Measurements from ENCODE around the gene STAT1.
"Not testable (repeated sequence)": the region's sequence is repeated elsewhere in the genome, so short reads cannot be mapped to it uniquely, and the experiment has no call there.

STAT1 gene

DNA sequence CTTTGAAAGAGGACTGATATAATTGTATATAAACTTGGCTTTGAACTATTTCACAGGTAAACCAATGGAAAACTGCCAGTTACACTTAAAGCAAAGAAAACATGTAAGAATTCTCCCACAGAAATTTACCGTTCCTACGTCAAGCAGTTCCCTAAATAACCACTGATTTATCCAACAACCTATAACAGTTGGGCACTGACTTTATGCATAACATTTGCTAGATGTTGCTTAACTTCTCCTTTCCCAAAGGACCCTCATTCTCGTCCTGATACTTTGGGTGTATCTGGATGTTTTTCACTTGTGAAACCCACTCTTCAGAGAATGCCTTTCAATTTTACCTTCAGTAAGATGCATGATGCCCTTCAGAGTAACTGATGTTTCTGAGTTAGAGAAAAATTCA, 43.8 kb downstream of the STAT1 start:
- Histone ChIP-seq H3K27me3 (ENCODE audit: control insufficient read depth in 5 of 5, insufficient read depth in 4 of 5, low read length in 5 of 5) (no peaks in the 10 kb centered on the region), H3K9ac (ENCODE audit: low read length in 5 of 5) (no peak overlapping the region), H3K4me1 (ENCODE audit: control insufficient read depth in 5 of 5, insufficient read depth in 5 of 5, low read length in 5 of 5) (peaks cover 2 to 46% (median 42%) of the 10 kb centered on the region in 5 donors), H3K27ac (ENCODE audit: low read depth, low read length) (peak overlapping the region; percentile 39), H3K36me3 (ENCODE audit: control insufficient read depth in 5 of 5, insufficient read depth in 5 of 5, low read length in 5 of 5) (peaks cover 47 to 90% (median 63%) of the 10 kb centered on the region in 5 donors), H3K9me3 (ENCODE audit: control insufficient read depth in 5 of 5, low read length in 5 of 5) (no peaks in the 10 kb centered on the region), H3K4me3 (ENCODE audit: low read depth in 1 of 5, low read length in 5 of 5) (no peak overlapping the region)

DNA sequence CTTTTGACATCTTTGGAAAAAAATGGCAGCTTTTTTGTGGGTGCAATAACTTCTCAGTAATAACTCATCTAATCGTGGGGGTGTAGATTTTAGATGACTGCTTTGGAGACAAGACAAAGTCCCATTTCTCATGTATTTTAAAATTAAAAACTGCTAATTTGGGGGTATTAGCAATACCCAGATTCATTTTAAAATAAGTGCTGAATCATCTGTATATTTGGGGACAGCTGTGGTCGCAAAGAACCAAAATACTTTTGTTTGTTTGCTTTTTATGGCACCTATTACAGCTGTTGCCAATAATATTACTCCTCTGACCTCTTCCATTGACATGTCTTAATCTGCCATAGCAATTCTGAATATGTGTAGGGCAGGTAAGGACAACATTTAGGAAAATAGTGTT, 45.4 kb downstream of the STAT1 start:
- Histone ChIP-seq H3K27ac (ENCODE audit: low read depth, low read length) (no peak overlapping the region), H3K36me3 (ENCODE audit: control insufficient read depth in 5 of 5, insufficient read depth in 5 of 5, low read length in 5 of 5) (peaks cover 57 to 86% (median 61%) of the 10 kb centered on the region in 5 donors), H3K9me3 (ENCODE audit: control insufficient read depth in 5 of 5, low read length in 5 of 5) (no peaks in the 10 kb centered on the region)

DNA sequence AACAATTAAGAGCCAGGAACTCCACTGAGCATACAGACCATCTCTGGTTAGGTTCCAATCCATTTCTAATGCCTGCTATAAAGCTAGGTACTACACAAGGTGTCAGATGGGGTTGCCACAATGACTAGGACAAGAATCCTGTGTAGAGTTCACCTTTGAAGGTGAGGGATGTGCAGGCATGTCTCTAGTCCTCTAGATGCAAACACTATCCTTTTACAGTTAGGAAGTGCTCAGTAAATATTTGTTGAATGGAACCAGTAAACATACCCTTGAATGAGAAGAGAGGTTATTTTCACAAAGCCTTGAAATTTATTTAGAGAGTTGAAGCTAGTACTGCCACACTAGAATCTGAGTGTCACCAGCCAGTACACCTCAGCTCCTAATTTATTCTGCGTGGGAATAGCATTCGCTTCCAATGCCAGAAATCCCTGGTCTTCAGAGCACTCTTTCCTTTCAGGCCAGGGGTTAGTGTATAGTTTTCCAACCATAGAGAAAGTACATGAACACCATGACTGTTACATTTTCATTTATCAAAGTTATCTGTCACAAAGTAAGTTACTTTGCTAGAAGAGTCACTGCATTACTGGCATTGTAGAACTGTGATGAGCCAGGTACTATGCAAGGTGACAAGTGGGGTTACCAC, 48.3 kb downstream of the STAT1 start:
- Histone ChIP-seq H3K27me3 (ENCODE audit: control insufficient read depth in 5 of 5, insufficient read depth in 4 of 5, low read length in 5 of 5) (no peaks in the 10 kb centered on the region), H3K4me3 (ENCODE audit: low read depth in 1 of 5, low read length in 5 of 5) (no peak overlapping the region), H3K9me3 (ENCODE audit: control insufficient read depth in 5 of 5, low read length in 5 of 5) (no peaks in the 10 kb centered on the region), H3K9ac (ENCODE audit: low read length in 5 of 5) (no peak overlapping the region), H3K4me1 (ENCODE audit: control insufficient read depth in 5 of 5, insufficient read depth in 5 of 5, low read length in 5 of 5) (peaks cover 0 to 5% (median 4%) of the 10 kb centered on the region in 5 donors), H3K36me3 (ENCODE audit: control insufficient read depth in 5 of 5, insufficient read depth in 5 of 5, low read length in 5 of 5) (peaks cover 51 to 80% (median 62%) of the 10 kb centered on the region in 5 donors), H3K27ac (ENCODE audit: low read depth, low read length) (no peak overlapping the region)

More for the DNA sequence above, 45.4 kb downstream of the STAT1 start:
- Histone ChIP-seq H3K4me3 (ENCODE audit: low read depth in 1 of 5, low read length in 5 of 5) (no peak overlapping the region), H3K4me1 (ENCODE audit: control insufficient read depth in 5 of 5, insufficient read depth in 5 of 5, low read length in 5 of 5) (peaks cover 2 to 30% (median 27%) of the 10 kb centered on the region in 5 donors), H3K27me3 (ENCODE audit: control insufficient read depth in 5 of 5, insufficient read depth in 4 of 5, low read length in 5 of 5) (no peaks in the 10 kb centered on the region), H3K9ac (ENCODE audit: low read length in 5 of 5) (no peak overlapping the region)

DNA sequence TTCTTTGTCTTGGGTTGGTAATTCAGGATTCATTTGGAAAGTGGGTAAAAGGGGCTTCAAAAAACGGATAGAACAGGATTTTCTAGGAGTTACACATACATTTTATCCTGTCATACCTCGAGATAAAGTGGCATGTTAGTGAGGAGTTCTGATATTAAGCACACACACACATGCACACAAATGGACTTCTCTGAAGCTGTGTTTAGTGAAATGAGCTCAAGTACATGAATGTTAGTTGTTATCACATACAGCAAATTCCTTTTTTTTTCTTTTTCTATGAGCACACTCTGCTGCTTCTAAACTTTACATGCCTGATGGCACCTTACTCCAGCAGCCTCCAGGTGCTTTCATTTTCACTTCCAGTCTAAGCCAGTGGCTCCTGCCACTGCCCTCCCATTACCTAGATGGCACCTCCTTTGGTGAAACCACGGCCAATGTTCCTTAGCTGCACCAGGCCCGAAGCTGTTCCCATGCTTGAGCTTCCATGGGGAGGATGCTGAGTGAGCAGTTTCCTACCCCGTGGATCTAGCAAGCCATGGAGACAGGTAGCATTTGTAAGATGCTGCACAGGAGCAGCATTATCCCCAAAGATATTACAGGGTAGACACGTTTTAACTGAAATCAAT, 49.7 kb downstream of the STAT1 start:
- Histone ChIP-seq H3K36me3 (ENCODE audit: control insufficient read depth in 5 of 5, insufficient read depth in 5 of 5, low read length in 5 of 5) (peaks cover 38 to 65% (median 47%) of the 10 kb centered on the region in 5 donors), H3K4me1 (ENCODE audit: control insufficient read depth in 5 of 5, insufficient read depth in 5 of 5, low read length in 5 of 5) (peaks cover 0 to 2% (median 0%) of the 10 kb centered on the region in 5 donors), H3K27ac (ENCODE audit: low read depth, low read length) (no peak overlapping the region)

DNA sequence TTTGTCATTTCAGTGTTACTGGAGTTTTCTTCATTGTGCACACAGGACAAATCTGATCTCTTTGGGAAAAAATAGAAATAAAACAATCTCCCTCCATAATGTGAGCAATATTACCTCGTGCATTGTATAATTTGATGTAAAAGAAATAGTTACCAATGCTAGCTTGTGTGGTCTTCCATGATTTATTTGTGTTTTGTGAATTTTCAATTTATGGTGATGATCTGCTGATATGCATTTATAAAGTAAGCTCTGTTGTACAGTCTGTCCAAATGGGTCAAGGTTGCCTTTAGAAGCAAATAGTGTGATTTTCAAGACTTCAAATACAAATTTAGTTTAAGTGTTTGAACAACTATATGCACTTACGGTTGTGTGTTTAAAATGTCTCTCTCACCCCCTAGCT, 50.9 kb downstream of the STAT1 start:
- Histone ChIP-seq H3K4me3 (ENCODE audit: low read depth in 1 of 5, low read length in 5 of 5) (no peak overlapping the region), H3K27me3 (ENCODE audit: control insufficient read depth in 5 of 5, insufficient read depth in 4 of 5, low read length in 5 of 5) (no peaks in the 10 kb centered on the region), H3K9me3 (ENCODE audit: control insufficient read depth in 5 of 5, low read length in 5 of 5) (no peaks in the 10 kb centered on the region), H3K27ac (ENCODE audit: low read depth, low read length) (no peak overlapping the region), H3K9ac (ENCODE audit: low read length in 5 of 5) (no peak overlapping the region), H3K4me1 (ENCODE audit: control insufficient read depth in 5 of 5, insufficient read depth in 5 of 5, low read length in 5 of 5) (peaks cover 0 to 2% (median 0%) of the 10 kb centered on the region in 5 donors), H3K36me3 (ENCODE audit: control insufficient read depth in 5 of 5, insufficient read depth in 5 of 5, low read length in 5 of 5) (peaks cover 35 to 56% (median 38%) of the 10 kb centered on the region in 5 donors)

More for the DNA sequence above, 49.7 kb downstream of the STAT1 start:
- no peaks in the 10 kb centered on the region for H3K9me3 ChIP-seq (ENCODE audit: control insufficient read depth in 5 of 5, low read length in 5 of 5)
- no peak overlapping the region for H3K4me3 ChIP-seq (ENCODE audit: low read depth in 1 of 5, low read length in 5 of 5)
- H3K27me3 ChIP-seq (ENCODE audit: control insufficient read depth in 5 of 5, insufficient read depth in 4 of 5, low read length in 5 of 5): no peaks in the 10 kb centered on the region
- H3K9ac ChIP-seq (ENCODE audit: low read length in 5 of 5): no peak overlapping the region

DNA sequence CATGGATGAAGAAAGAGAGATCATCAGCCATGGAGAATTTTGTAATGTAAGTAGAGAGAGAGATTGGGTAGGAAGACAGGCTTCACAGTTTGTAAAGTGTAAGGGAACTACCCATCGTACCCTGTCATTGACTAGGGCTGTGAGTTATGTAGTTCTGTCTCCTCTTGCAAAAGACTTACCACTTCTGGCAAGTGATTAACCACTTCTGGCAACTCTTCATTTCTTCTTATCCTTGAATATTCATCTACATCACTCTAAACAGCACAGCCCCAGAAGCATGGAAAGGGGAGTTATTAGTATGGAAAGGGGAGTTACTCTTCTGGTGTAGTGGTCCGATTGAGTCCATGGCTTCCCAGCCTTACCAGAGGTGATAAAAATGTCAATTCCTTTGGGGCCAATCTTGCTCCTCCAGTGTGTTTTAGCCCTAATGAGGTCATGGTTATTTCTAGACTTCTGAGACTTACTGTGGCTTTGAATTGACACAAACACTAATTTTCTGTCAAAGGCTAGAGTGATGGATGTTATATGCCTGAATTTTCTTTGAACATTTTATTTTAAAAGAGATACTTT, 52.0 kb downstream of the STAT1 start:
- H3K36me3 ChIP-seq (ENCODE audit: control insufficient read depth in 5 of 5, insufficient read depth in 5 of 5, low read length in 5 of 5): peaks cover 27 to 45% (median 35%) of the 10 kb centered on the region in 5 donors
- H3K27ac ChIP-seq (ENCODE audit: low read depth, low read length): peak overlapping the region; percentile 18
- no peak overlapping the region for H3K9ac ChIP-seq (ENCODE audit: low read length in 5 of 5)
- H3K9me3 ChIP-seq (ENCODE audit: control insufficient read depth in 5 of 5, low read length in 5 of 5): no peaks in the 10 kb centered on the region
- H3K27me3 ChIP-seq (ENCODE audit: control insufficient read depth in 5 of 5, insufficient read depth in 4 of 5, low read length in 5 of 5): no peaks in the 10 kb centered on the region
- H3K4me3 ChIP-seq (ENCODE audit: low read depth in 1 of 5, low read length in 5 of 5): no peak overlapping the region
- H3K4me1 ChIP-seq (ENCODE audit: control insufficient read depth in 5 of 5, insufficient read depth in 5 of 5, low read length in 5 of 5): peaks cover 0 to 2% (median 0%) of the 10 kb centered on the region in 5 donors

DNA sequence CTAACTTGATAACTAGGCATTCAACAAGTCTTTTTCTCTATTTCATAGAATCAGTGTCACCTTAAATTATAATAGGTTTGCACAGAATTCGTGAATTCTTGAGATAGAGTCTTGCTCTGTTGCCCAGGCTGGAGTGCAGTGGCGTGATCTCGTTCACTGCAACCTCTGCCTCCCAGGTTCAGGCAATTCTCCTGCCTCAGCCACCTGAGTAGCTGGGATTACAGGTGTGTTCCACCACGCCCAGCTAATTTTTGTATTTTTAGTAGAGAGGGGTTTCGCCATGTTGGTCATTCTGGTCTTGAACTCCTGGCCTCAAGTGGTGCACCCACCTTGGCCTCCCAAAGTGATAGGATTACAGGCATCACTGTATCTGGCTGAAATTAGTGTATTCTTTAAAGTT, 52.9 kb downstream of the STAT1 start:
- not testable (repeated sequence) for H3K27me3 ChIP-seq (ENCODE audit: control insufficient read depth in 5 of 5, insufficient read depth in 4 of 5, low read length in 5 of 5); H3K9me3 ChIP-seq (ENCODE audit: control insufficient read depth in 5 of 5, low read length in 5 of 5); H3K4me3 ChIP-seq (ENCODE audit: low read depth in 1 of 5, low read length in 5 of 5); H3K4me1 ChIP-seq (ENCODE audit: control insufficient read depth in 5 of 5, insufficient read depth in 5 of 5, low read length in 5 of 5); H3K27ac ChIP-seq (ENCODE audit: low read depth, low read length); H3K9ac ChIP-seq (ENCODE audit: low read length in 5 of 5)
- H3K36me3 ChIP-seq (ENCODE audit: control insufficient read depth in 5 of 5, insufficient read depth in 5 of 5, low read length in 5 of 5): peaks cover 26 to 40% (median 34%) of the 10 kb centered on the region in 5 donors

DNA sequence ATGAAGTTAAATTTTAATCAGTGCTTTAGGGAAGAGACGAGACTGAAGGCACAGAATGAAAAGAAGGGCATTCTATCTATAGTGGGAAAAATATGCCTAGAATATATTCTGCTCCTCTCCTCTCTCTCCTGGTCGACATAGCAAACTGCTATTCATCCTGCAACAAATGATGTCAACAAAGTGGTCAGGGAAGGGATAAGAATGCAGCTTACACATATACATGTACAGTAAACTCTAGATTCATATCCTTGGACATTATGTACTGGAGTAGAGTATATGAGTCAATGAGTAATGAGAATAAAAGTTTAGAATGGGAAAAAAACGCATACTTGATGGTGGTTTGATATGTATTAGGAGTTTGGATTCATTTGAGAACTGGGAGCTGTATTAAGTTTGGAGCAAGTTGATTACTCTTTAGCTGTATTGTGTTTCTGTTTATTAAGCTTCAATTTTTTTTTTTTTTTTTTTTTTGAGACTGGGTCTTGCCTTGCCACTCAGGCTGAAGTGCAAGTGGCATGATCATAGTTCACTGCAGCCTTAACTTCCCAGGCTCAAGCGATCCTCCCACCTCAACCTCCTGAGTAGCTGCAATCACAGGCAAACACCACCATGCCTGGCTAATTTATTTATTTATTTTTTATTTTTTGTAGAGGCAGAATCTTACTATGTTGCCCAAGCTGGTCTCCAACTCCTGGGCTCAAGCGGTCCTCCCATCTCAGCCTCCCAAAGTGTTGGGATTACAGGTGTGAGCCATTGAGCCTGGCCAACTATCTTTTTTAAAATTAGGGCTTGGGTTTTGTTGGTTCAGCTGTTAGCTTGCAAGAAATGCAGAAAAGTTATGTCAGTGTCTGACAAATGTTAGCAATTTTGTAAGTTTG, 53.8 kb downstream of the STAT1 start:
- Histone ChIP-seq H3K36me3 (ENCODE audit: control insufficient read depth in 5 of 5, insufficient read depth in 5 of 5, low read length in 5 of 5) (peaks cover 16 to 31% (median 25%) of the 10 kb centered on the region in 5 donors), H3K9ac (ENCODE audit: low read length in 5 of 5) (no peak overlapping the region), H3K27me3 (ENCODE audit: control insufficient read depth in 5 of 5, insufficient read depth in 4 of 5, low read length in 5 of 5) (no peaks in the 10 kb centered on the region), H3K4me1 (ENCODE audit: control insufficient read depth in 5 of 5, insufficient read depth in 5 of 5, low read length in 5 of 5) (peaks cover 0 to 2% (median 0%) of the 10 kb centered on the region in 5 donors), H3K9me3 (ENCODE audit: control insufficient read depth in 5 of 5, low read length in 5 of 5) (no peaks in the 10 kb centered on the region), H3K4me3 (ENCODE audit: low read depth in 1 of 5, low read length in 5 of 5) (no peak overlapping the region), H3K27ac (ENCODE audit: low read depth, low read length) (no peak overlapping the region)

DNA sequence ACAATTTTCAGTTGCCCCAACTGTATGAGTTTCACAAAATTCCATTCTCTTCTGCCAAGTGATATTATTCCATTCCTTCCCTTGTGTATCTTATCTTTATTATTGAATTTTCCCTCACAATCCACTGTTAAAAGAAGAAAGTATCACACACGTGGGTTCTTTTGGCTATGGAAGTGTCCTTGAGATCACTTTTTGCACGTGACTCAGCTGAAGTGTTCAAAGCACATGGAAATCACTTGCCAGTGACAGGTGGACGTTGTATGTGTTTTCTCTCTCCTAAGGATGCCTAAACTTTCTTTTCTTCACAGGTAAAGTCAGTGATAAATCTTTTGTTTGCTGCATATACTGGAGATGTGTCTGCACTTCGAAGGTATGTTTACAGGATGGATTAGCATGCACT, 60.7 kb downstream of the STAT1 start:
- Histone ChIP-seq H3K27me3 (ENCODE audit: control insufficient read depth in 5 of 5, insufficient read depth in 4 of 5, low read length in 5 of 5) (no peaks in the 10 kb centered on the region), H3K27ac (ENCODE audit: low read depth, low read length) (no peak overlapping the region), H3K36me3 (ENCODE audit: control insufficient read depth in 5 of 5, insufficient read depth in 5 of 5, low read length in 5 of 5) (no peaks in the 10 kb centered on the region), H3K4me1 (ENCODE audit: control insufficient read depth in 5 of 5, insufficient read depth in 5 of 5, low read length in 5 of 5) (peaks cover 0 to 6% (median 5%) of the 10 kb centered on the region in 5 donors), H3K4me3 (ENCODE audit: low read depth in 1 of 5, low read length in 5 of 5) (no peak overlapping the region), H3K9ac (ENCODE audit: low read length in 5 of 5) (no peak overlapping the region), H3K9me3 (ENCODE audit: control insufficient read depth in 5 of 5, low read length in 5 of 5) (no peaks in the 10 kb centered on the region)
